GM21717 (cell line): ENCODE measurements around the gene HUNK.

Experiments used
- ATAC-seq: cut with Tn5 transposase; IDR thresholded peaks from one replicate; pipeline ENCODE4 v1.9.1; 2021; ENCODE audit warnings: mild to moderate bottlenecking, moderate library complexity; ENCODE audit not compliant: unreplicated experiment

HUNK gene

GRCh38 chr21:31991356-31992331 lies 118.8 kb downstream of the HUNK start:
- no peak for ATAC-seq

- no peak for ATAC-seq
These were observed 119.6 kb downstream of the HUNK start for GRCh38 chr21:31992391-31992790.

- no peak for ATAC-seq
These were observed 121.3 kb downstream of the HUNK start for GRCh38 chr21:31993826-31994825.

- ATAC-seq = no peak
These were observed 124.4 kb downstream of the HUNK start for GRCh38 chr21:31997191-31997590.

- no peak for ATAC-seq
These were observed 127.1 kb downstream of the HUNK start for GRCh38 chr21:31999810-32000468.

- no peak for ATAC-seq
These were observed 128.6 kb downstream of the HUNK start for GRCh38 chr21:32001390-32001789.

- ATAC-seq = no peak
These were observed 130.6 kb downstream of the HUNK start for GRCh38 chr21:32003411-32003810.

- no peak for ATAC-seq
These were observed 131.5 kb downstream of the HUNK start for GRCh38 chr21:32004291-32004690.

- ATAC-seq = no peak
These were observed 134.6 kb downstream of the HUNK start for GRCh38 chr21:32007456-32007855.

- no peak for ATAC-seq
These were observed 135.9 kb downstream of the HUNK start for GRCh38 chr21:32008714-32009113.

GRCh38 chr21:32009263-32009662 lies 136.4 kb downstream of the HUNK start:
- no peak for ATAC-seq

- ATAC-seq = no peak
These were observed 142.8 kb downstream of the HUNK start for GRCh38 chr21:32015461-32016139.

- ATAC-seq = no peak
These were observed 145.6 kb downstream of the HUNK start for GRCh38 chr21:32018381-32018780.

- no peak for ATAC-seq
These were observed 147.7 kb downstream of the HUNK start for GRCh38 chr21:32020564-32020963.

GRCh38 chr21:32021319-32021994 lies 148.6 kb downstream of the HUNK start:
- no peak for ATAC-seq

GRCh38 chr21:32022146-32022545 lies 149.3 kb downstream of the HUNK start:
- no peak for ATAC-seq

- ATAC-seq = no peak
These were observed 157.4 kb downstream of the HUNK start for GRCh38 chr21:32030146-32030652.

GRCh38 chr21:32034850-32035249 lies 162.0 kb downstream of the HUNK start:
- no peak for ATAC-seq

GRCh38 chr21:32035617-32036016 lies 162.8 kb downstream of the HUNK start:
- ATAC-seq = no peak

- no peak for ATAC-seq
These were observed 163.9 kb downstream of the HUNK start for GRCh38 chr21:32036756-32037155.
